HL-60 (cell line): ENCODE results near the gene SCN3B.

Source experiments
- CTCF ChIP-seq: IDR thresholded peaks from one replicate; pipeline ENCODE4 v1.5.1; 2011; ENCODE audit warnings: low read length, control low read depth, inconsistent platforms; ENCODE audit not compliant: insufficient read depth
- POLR2AphosphoS5 ChIP-seq: IDR thresholded peaks from 2 replicates; pipeline ENCODE4 v1.6.1; 2012; ENCODE audit warnings: low read depth
- REST ChIP-seq: IDR thresholded peaks from 2 replicates; pipeline ENCODE4 v1.6.1; 2012; ENCODE audit warnings: low read depth; ENCODE audit not compliant: insufficient replicate concordance

GRCh38 chr11:123653827-123654565, 428 bp downstream of the SCN3B start:
- TF ChIP-seq CTCF, result no peak
- TF ChIP-seq POLR2AphosphoS5, result no peak
- peak; percentile 96 for TF ChIP-seq REST
